Stimulated activated CD4-positive, alpha-beta T cell treated with anti-CD3 and anti-CD28 coated beads, Interleukin-2, amount 100 ng/mL, for 24 hours (primary cell): Measurements from ENCODE around the gene PLCH2.

Experiments used
- DNase-seq, 2 donors: peaks; one replicate each; pipeline ENCODE4 v3.0.0-alpha.2; 2020

PLCH2 gene

DNA sequence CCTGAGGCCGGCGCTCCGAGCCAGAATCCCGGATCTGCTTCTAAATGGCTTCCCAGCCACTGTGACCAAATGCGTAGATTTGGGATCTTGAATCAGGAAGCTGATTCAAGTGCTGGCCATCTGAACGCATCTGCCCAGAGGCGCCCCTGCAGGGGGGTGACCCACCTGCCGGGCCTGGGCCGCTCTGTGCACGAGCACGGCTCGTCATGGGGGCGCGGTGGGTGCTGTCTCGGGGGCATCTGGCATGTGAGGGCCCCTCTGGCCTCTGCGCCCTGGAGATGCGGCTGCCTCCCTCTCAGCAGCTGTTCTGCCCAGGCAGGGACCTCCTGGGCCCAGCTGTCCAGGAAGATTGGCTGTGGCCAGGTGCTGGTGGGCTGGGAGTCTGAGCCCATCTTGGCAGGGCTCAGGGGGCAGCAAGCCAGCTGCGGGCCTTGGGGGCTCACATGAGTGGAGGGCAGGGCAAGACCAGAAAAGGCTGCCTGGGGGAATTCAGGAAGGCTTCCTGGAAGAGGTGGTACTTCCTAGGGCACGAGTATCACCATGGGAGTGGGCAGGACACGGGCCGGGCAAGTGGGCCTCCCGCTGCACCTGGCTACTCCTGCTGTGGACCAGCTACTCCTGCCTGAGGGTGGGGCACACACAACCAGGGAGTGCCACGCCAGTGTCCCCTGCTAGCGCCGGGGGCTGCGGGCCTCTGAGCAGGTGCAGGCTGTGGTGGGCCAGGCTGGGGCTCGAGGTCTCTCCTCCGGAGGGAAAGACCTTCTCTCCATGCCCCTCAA is 25.1 kb downstream of the PLCH2 start:
- DNase-seq, result no peak

DNA sequence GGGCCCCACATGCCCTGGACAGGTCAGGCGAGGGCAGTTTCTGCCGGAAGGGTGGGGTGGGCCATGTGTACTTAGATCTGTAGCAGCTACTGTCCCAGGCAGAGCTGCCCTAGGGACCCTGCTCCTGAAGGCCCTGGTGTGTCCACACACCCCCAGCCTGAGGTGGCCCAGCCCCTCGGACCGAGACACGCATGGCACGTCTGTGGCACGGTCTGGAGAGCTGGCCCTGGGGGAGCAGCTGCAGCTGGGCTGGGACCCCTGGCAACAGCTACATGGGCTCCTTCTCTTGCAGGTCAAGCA is 25.7 kb downstream of the PLCH2 start:
- DNase-seq, result no peak

DNA sequence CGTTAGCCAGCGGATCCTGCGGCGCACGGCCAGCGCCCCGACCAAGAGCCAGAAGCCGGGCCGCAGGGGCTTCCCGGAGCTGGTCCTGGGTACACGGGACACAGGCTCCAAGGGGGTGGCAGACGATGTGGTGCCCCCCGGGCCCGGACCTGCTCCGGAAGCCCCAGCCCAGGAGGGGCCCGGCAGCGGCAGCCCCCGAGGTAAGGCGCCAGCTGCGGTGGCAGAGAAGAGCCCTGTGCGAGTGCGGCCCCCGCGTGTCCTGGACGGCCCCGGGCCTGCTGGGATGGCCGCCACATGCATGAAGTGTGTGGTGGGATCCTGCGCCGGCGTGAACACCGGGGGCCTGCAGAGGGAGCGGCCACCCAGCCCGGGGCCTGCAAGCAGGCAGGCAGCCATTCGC is 26.1 kb downstream of the PLCH2 start:
- DNase-seq, result no peak

DNA sequence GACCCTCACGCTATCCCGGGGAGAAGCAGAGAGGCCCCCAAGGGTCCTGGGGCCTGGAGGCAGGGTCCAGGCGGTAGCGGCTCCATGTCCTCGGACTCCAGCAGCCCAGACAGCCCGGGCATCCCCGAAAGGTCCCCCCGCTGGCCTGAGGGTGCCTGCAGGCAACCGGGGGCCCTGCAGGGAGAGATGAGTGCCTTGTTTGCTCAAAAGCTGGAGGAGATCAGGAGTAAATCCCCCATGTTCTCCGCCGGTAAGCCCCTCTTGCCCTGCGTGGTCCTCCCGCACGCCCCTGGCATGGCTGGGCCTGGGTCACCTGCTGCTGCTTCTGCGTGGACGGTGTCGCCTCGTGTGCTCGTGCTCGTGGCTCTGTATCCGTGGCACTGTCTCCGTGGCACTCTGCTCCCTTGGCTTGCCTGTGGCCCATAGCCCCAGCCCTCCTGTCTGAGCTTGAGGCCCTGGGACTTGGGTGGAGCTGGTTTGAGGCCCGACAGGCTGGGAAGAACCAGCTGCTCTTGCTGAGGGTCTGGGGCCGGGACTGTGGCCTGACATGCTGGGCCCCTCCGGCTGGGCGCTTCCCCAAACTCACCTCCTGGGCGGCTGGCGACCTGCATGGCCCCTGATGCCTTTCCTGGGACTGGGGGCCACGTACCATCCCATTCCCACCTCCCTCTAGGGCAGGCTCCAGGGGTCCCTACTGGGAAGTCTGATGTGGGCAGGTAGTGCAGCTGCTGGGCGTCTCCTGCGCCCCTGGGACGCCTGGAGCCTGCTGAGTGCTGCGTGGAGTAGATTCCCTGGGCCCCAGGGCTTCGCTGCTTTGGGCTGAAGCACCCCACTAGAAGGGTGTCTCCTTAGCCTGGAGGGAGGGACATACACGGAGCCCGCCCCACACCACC is 26.8 kb downstream of the PLCH2 start:
- no peak for DNase-seq

DNA sequence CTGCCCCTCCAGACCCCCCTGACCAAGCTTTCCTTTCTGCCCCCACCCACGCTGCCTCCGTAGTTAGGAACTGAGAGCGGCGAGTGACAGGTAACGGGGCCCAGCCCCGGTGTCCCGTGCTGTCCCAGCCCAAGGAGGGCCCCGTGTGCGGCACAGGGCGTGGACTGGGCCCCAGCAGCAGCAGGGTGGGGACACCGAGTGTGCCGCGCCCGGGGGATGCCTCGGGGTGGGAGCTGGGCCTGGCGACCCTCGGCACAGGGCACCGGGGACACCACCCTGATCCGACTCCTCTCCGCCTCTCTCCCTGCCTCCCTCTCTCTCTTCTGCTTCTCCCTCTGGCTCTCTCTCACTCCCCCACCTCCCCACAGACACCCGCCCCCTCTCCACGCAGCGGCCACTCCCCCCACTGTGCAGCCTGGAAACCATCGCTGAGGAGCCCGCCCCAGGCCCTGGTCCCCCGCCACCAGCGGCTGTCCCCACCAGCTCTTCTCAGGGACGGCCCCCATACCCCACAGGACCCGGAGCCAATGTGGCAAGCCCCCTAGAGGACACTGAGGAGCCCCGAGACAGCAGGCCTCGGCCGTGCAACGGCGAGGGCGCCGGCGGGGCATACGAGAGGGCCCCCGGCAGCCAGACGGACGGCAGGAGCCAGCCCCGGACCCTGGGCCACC is 27.6 kb downstream of the PLCH2 start:
- DNase-seq, result no peak

- no peak for DNase-seq
Observed at GRCh38 chr1:2504225-2504948, 28.3 kb downstream of the PLCH2 start.

- DNase-seq, result no peak
Observed at GRCh38 chr1:2504949-2505272, 28.8 kb downstream of the PLCH2 start.

GRCh38 chr1:2505461-2505994 is 29.4 kb downstream of the PLCH2 start:
- no peak for DNase-seq

GRCh38 chr1:2506007-2506860 is 30.1 kb downstream of the PLCH2 start:
- DNase-seq, result no peak

GRCh38 chr1:2506901-2507565 is 30.9 kb downstream of the PLCH2 start:
- DNase-seq, result no peak

DNA sequence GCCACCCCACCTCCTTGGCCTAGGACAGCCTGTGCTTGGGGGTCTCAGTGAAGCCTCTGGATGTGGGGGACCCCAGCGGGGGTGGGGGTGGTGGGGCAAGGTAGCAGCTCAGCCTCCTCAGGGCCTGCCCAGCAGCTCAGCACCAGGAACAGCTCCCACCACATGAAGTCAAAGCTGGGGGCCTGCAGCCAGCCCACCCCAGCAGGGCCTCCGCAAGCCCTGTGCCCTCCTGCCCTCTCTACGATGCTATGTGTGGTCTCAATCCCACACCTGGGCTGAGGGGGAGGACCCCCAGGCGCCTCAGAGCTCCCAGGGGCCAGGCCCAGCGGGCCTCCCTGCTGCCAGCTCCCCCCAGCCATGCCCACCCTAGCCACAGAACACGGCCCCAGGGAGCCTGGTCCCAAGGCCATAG is 31.7 kb downstream of the PLCH2 start:
- DNase-seq, result no peak

- DNase-seq, result no peak
Observed at GRCh38 chr1:2508180-2508579, 32.1 kb downstream of the PLCH2 start.

- no peak for DNase-seq
Observed at GRCh38 chr1:2508751-2509150, 32.7 kb downstream of the PLCH2 start.

DNA sequence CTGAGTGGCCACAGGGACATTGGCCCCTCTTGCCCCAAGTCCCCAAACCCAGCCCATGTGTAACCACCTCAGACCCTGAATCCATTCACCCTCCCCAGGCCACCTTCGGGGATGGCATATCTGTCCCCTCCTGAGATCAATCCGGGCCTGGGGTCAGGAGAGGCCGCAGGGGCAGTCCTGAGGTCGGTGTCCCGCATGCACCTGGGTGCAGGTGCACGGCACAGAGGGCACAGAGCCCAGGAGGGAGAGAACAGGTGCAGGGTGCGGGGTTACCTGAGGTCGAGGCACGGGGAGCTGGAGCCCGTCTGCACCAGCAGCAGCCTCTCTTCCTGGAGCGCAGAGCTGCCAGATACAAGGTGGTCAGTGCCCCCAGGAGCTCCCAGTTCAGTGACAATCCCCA is 33.5 kb downstream of the PLCH2 start:
- no peak for DNase-seq

DNA sequence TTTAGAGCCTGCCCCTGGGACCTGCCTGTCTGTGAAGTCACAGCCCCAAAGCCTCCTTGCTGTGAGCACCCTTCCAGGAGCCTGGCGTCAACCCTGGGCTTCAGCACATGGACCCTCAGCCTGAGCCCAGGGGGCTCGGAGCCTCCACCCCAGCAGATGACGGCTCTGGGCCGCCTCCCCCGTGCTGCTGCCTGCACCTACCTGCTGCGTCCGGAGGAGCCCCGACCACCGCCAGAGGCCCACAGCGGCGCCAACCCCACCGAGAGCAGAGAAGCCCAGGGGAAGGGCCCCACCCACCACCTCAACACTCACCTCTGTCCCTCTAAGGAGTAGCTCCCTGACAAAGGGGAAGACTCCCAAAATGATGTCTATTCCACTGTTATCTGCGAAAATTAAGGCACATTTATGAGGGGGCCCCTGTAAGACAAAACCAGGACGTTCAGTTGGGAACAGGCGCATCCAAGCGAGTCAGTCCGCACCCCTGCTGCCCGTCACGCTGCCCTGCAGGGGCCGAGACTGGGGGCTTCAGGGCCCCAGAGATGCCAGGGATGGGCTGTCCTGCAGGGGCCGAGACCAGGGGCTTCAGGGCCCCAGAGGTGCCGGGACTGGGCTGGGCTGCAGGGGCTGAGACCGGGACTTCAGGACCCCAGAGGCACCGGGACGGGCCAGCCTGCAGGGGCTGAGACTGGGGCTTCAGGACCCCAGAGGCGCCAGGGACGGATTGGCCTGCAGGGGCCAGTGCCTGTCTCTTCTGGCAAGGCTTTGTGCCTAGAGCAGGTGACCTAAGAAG is 34.5 kb downstream of the PLCH2 start:
- no peak for DNase-seq

DNA sequence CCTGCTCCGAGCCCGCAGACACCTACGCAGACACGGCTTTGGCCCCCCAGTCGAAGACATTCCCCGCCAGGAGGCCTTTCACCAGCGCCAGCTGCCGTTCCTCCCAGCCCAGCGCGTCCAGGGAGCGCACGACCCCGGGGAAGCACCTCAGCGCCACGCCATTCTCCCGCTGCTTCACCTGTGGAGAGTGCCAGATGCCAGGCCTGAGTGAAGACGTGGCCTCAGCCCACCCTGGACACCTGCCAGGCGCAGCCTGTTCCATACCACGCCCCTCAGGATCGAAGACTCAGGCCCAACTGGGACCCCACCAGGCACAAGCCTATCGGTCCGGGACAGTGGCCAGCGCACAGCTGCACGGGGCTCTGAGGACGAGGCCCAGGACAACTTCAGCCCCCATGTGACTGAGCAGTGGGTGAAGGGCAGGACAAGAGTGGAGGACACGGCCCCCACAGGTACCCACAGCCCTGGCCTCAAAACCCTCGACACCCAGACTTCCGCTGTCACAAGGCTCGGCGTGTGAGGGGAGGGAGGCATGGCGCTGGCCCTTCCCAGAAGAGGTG is 36.9 kb downstream of the PLCH2 start:
- DNase-seq, result no peak

DNA sequence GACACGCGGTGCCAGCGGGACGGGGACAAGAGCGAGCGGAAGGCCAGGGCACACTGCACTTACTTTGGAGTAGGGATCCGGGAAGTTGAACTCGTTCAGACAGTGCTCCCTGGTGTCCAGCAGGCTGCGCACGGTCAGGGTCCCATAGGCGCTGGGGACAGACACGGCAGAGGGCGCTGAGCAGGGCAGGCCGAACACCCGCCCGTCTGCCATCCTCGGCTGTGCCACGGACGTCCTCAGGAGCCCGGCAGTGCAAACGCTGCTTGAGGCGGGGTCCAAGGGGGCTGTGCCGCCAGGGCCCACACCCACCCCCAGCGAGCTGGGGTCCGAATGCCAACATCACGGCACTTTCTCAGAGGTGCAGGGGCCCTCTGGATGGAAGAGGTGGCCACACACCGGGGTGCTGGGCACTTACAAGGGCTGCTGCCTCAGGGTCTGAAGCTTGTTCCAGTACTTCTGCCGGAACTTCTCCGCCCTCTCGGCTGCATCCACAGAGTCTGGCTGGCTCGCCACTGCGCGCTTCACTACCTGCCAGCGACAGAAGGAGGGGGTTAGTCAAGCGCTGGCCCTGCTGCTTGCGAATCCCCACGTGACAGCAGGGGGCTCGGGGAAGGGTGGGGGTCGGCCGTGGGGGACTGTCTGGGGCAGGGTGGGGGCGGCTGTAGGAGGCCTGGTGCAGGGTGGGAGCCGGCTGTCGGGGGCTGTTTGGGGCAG is 38.0 kb downstream of the PLCH2 start:
- DNase-seq, result no peak

DNA sequence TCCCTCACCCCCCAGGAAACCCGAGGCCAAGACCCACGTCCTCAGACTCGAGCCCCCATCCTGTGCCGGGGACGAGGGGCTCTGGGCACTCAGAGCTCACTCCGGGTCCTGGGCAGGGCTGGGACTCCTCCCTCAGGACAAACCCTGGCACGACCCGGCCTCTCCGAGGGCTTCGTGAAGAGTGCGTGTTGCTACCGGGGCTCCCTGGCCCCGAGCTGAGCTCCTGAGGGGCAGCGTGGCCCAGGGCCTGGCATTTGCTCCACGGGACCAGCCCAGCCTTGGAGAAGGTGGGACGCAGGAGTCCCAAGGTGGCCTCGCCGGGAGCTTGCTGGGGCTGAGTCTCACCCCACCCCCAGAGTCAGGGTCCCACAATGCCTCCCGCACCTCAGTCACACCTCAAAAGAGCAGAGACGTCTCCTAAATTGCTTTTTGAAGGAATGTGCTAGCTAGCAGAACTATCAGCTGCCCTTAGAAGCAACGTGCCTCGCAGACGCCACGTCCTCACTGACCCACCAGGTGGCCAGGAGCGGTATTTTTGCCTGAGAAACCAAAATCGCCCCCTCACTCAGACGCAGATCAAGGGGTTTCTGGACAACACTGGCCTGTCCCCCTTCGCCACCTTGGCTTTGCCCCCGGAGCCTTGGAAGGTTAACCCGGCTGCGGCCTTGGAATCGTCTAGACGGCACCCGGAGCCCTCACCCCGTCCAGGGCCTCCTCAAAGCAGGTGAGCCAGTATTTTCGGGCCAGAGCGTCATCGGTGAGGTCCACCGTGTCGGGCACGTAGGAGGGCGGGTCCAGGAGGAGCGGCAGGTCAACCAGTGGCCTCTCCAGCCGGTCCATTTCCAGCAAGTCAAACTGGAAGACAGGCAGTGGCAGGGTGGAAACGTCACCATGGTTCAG is 39.0 kb downstream of the PLCH2 start:
- no peak for DNase-seq

DNA sequence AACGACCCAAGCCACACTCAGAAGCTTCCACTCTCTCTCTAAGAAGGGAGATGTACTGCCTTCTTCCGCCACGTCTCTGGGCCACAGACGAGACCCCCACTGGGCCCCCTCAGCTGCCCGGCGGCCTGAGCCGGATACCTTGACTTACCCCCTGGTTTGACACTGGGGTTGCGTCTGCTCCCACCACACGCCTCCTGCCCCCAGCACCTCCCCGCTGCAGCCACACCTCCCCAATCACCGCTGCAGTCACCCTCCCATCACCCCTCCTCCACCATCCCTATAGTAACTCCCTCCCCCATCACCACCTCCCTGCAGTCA is 39.6 kb downstream of the PLCH2 start:
- no peak for DNase-seq
